GM18868 (cell line): ENCODE measurements around the gene C1QTNF2.
"Not testable (repeated sequence)": the region's sequence is repeated elsewhere in the genome, so short reads cannot be mapped to it uniquely, and the experiment has no call there.

Experiments used
- ATAC-seq: cut with Tn5 transposase; IDR thresholded peaks from one replicate; pipeline ENCODE4 v1.9.1; 2021; ENCODE audit warnings: mild to moderate bottlenecking, moderate library complexity; ENCODE audit not compliant: unreplicated experiment

Gene C1QTNF2

DNA sequence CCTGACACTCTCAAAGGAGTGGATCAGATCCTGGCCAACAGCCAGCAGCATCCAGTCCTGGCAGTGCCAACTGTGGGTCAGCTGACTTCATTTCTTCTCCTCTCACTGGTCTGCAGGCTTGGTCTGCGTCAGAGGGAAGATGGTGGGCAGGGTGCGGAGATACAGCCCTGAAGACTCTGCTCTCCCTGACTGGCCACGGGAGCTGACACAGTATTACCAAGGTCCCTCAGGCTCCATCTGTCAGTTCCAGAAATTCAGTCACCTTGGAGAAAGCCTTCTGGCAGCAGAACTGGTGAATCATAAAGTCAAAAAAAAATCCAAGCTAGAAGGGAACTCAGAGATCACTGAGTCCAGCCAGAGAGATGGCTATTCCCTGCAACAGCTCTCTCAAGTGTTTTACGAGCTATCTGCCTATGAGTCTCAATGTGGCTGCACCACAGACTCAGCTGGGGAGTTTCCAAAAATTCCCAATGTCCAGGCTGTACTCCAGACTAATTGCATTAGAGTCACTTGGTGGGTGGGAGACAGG lies 27.9 kb downstream of the C1QTNF2 start:
- no peak for ATAC-seq

DNA sequence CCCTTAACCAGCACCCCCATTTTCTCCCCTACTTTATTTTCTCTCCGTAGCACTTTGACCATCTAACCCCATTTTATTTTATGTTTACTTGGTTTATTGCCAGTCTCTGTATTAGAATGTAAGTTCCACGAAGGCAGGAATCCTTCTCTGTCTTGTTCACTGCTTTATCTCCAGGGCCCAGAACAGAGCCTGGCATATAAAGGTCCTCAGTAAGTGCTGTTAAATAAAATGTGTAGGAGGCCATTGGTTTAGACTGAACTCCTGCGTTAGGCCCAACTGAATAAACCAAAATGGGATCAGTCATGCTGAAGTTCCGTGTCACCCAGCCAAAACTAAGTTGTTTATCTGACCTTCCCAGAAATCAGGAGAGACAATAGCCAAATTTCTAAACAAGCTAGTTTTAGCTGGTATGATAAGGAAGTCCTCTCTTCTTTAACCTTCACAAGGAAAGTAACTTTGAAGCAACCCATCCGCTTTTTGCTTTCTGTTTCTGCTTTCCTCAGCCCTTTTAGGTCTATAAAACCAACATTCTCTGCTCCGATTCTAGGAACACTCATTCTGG lies 29.0 kb downstream of the C1QTNF2 start:
- no peak for ATAC-seq

DNA sequence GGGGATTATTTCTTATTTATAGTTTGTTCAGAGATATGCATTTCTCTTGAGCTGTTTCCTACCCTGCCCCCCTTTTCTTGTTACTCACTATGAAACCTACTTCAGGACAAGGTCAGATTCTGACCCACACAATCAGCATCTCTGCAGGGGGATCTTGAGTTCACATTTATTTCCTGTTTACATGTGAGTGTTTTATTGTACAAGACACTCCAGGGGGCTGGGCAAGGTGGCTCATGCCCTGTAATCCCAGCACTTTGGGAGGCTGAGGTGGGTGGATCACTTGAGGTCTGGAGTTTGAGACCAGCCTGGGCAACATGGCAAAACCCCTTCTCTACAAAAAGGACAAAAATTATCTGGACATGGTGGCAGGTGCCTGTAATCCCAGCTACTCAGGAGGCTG lies 29.9 kb downstream of the C1QTNF2 start:
- ATAC-seq = not testable (repeated sequence)

- no peak for ATAC-seq
Measured at GRCh38 chr5:160339406-160340130, 30.9 kb downstream of the C1QTNF2 start.

DNA sequence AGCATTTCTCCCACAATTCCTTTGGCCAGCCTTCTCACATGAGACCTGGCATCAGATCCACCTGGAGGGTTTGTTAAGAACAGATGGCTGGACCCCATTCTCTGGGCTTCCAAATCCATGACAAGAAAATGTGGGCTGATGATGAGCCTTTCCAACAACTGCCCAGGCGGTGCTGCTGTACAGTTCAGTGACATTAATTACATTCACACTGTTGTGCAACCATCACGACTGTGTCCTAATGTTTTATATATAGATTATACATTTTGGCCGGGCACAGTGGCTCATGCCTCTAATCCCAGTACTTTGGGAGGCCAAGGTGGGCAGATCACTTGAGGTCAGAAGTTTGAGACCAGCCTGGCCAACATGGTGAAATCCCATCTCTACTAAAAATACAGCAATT lies 35.7 kb downstream of the C1QTNF2 start:
- not testable (repeated sequence) for ATAC-seq

- ATAC-seq = no peak
Measured at GRCh38 chr5:160333721-160334120, 36.7 kb downstream of the C1QTNF2 start.

DNA sequence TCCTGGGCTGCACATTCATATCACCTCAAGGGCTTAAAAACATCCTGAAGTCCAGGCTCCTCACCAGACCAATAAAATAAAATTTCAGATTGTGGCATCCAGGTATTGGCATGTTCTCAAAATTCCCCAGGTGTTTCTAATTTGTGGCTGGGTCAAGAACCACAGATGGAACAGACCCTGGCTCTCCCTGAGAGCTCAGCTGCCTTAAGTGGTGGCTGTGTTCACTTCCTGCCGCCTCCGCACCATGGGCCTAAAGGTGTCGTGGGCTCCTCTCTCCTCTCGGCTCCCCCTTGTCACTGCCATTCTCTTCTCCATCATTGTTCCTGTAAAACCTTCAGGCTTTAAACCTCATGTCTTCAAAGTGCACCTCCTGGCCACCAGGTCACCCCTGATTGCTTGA lies 40.2 kb downstream of the C1QTNF2 start:
- ATAC-seq = no peak

GRCh38 chr5:160327818-160328217 lies 42.6 kb downstream of the C1QTNF2 start:
- no peak for ATAC-seq

DNA sequence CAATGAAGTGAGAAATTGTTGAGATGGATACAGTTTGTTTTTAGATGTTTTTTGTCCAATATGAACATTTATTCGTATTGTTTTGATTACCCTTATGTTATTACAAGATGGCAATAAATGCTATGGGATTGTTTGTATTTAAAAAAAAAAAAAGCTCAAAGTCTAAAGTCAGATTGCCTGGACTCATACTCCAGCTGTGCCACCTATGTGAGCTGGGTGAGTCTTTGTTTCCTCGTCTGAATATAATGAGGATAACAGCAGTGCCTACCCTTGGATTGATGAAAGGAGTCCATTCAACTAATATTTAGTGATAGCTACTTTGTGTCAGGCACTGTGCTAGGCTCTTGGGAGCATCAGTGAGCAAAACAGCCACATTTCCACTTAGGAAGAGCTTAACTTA lies 43.4 kb downstream of the C1QTNF2 start:
- no peak for ATAC-seq

DNA sequence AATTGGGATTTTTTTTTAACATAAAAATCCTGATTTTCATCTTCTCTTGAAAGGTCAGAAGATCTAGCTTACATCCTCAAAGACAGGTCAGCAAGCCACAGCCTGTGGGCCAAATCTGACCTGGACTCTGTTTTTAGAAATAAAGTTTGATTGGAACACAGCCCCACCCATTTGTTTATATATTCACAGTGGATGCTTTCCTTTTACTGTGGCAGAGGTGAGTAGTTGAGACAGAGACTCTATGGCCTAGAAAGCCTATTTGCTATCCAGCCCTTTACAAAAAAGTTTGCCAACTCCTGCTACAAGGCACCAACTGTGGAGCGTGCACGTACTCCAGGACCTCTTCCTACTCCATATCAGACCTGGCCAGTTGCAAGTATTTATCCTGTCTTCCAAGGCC lies 44.7 kb downstream of the C1QTNF2 start:
- no peak for ATAC-seq

- no peak for ATAC-seq
Measured at GRCh38 chr5:160324886-160325285, 45.5 kb downstream of the C1QTNF2 start.

DNA sequence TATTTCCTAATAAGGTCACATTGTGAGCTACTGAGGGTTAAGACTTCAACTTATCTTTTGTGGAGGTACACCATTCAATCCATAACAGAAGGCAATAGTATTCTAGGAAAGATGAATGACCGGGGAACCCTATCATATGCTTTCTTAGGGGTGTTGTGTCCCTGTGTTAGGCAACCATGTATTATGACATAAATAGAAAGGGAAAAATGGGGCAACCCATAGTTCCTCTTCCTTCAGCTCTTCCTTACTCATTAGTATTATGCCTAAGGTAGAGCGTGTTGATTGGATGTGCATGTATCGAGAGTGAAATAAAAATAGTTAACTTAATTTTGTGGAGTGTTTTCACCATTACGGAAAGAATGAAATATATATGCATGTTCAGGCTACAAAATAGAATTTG lies 52.0 kb downstream of the C1QTNF2 start:
- no peak for ATAC-seq

- ATAC-seq = no peak
Measured at GRCh38 chr5:160317434-160317833, 53.0 kb downstream of the C1QTNF2 start.

- ATAC-seq = peak; percentile 44
Measured at GRCh38 chr5:160315968-160316367, 54.5 kb downstream of the C1QTNF2 start.

- ATAC-seq = no peak
Measured at GRCh38 chr5:160312960-160313727, 57.3 kb downstream of the C1QTNF2 start.

DNA sequence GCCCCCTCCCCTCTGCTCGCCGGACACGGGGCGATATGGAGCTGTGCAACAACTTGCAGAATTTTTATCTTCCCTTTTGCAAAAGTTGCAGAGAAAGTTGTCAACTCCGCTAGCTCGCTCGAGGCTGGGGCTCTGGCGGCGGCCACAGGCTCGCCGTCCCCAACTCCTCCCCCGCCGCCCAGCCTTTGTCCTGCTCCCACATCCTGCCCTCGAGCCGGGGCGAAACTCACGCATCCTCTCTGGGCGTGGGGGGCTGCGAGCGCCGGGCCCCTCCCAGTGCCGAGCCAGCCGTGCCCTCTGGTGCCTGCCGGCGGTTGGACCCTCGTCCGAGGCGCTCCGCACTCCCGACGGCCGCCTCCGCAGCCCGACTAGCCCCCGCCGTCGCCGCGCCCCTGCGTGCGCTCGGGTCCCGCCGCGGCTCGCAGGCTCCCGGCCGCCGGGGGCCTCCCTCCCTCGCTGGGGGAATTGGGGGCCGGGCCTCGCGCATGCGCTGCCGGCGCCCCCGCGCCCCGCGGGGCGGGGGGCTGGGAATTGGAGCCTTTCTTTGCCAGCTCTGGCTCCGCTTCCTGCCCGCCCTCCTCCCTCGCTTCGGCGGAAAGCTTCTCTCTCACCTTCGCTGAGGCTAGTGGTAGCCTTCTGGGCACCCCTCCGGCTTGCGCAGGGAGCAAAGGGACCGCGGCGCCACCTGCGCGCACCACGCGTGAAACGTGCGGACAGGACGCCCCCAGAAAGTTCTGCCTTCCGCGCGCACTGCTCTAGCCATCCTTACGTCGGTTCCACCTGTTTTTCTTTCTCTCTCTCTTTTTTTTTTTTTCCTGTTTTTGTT lies 58.1 kb downstream of the C1QTNF2 start, which contains the start of gene CCNJL:
Gene CCNJL (minus strand): TSS at position 431 of the 826 bp plus-strand sequence. CDS start 641 bp downstream, outside the sequence.
- peak; percentile 62 for ATAC-seq

DNA sequence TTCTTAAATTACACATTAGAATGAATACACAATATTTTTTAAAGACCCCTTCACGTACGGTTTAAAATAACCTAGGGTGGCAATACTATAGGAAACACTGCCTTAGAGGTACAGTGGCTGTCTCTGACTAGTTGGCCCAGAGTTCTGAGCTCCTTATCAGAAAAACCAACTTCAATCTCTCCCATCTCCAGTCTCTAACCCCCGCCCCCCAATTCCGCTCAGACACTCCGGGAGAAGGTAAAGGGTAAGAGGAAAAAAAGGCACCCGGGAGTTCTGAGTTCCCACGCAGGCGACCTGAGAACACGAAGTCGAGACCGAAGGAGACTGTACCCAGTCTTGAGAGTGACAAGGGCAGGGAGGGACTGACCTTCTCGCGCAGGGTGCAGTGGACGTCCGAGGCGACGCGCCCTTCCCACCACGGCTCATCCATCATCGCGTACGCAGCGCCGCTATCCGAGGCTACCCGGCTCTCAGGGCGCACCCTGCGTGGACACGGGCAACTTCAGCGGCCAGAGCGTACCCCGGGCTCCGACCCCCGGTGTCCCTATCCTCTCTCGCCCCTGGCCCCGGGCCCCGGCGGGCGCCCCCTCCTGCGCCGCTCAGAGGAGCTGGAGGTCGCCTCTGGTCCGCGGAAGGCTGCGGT lies 58.8 kb downstream of the C1QTNF2 start:
- ATAC-seq = peak; percentile 5

GRCh38 chr5:160310552-160311295 lies 59.7 kb downstream of the C1QTNF2 start:
- ATAC-seq = no peak

GRCh38 chr5:160310140-160310539 lies 60.3 kb downstream of the C1QTNF2 start:
- no peak for ATAC-seq

DNA sequence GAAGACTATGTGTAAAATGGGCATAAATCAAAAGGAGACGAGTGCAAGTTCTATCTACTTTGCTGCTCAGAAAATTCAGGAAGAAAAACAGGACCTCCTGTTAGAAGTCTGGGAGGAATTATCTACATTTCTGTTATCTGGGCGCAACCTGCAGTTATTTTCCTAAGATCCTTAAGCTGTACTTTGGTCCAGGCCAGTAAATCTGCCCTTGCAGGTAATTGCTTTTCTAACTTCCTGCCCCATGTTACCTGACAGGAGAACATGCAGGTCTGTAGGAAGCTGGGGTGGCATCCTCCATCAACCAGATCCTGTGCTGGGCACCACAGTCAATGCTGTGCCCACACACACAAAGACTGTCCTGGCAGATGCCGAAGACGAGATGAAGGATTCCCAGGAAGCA lies 63.7 kb downstream of the C1QTNF2 start:
- ATAC-seq = no peak
